GM18873 (cell line): ENCODE results near the gene DNAJB8.

ENCODE experiments used
- ATAC-seq: cut with Tn5 transposase; IDR thresholded peaks from one replicate; pipeline ENCODE4 v1.9.1; 2021; ENCODE audit warnings: mild to moderate bottlenecking, moderate library complexity, moderate number of reproducible peaks; ENCODE audit not compliant: unreplicated experiment, low FRiP score

DNAJB8 gene

GRCh38 chr3:128415773-128416577 is 50.7 kb downstream of the DNAJB8 start:
- no peak for ATAC-seq

- ATAC-seq = no peak
Measured at GRCh38 chr3:128415200-128415772, 51.4 kb downstream of the DNAJB8 start.

GRCh38 chr3:128413413-128414205 is 53.1 kb downstream of the DNAJB8 start:
- no peak for ATAC-seq

- no peak for ATAC-seq
Measured at GRCh38 chr3:128413003-128413370, 53.7 kb downstream of the DNAJB8 start.
